ENCODE data around the gene TRIM59. TPM values are rescaled to one million over a fixed set of nuclear protein-coding genes. Genes with fewer than 3 reads are reported as not detected.

The TRIM59 gene
- total RNA-seq, 4 donors from 2014 or later, result 0.13 to 0.55 (median 0.46) TPM

GRCh38 chr3:160437083-160437455 lies 12.5 kb downstream of the TRIM59 start:
- in situ Hi-C loops (cut with MboI; ENCODE audit: low sequenced_read_pairs in 4 of 4), result no loop called here
- Histone ChIP-seq H3K4me1 (no peaks in the 10 kb centered on the region), H3K27me3 (no peaks in the 10 kb centered on the region), H3K4me3 (no peak overlapping the region), H3K9me3 (no peaks in the 10 kb centered on the region), H3K36me3 (peaks cover 0 to 30% of the 10 kb centered on the region in 2 donors), H3K27ac (no peak overlapping the region)
- no peak for ATAC-seq
- intact Hi-C loops (cut with DNase I; ENCODE audit: low total_unique reads), result no loop called here
- DNase-seq, result no peak
- TF ChIP-seq POLR2A (IDR thresholded peaks at IDR 0.05) (no peak), CTCF (IDR thresholded peaks at IDR 0.05 in 4 of 5, conservative IDR thresholded peaks at IDR 0.05 in 1 of 5) (no peak)

GRCh38 chr3:160435747-160436146 lies 13.8 kb downstream of the TRIM59 start:
- in situ Hi-C loops (cut with MboI; ENCODE audit: low sequenced_read_pairs in 4 of 4), result no loop called here
- H3K9me3 ChIP-seq, result no peaks in the 10 kb centered on the region
- no peak overlapping the region for H3K4me3 ChIP-seq
- peaks cover 0 to 43% of the 10 kb centered on the region in 2 donors for H3K36me3 ChIP-seq
- TF ChIP-seq POLR2A (IDR thresholded peaks at IDR 0.05) (no peak), CTCF (IDR thresholded peaks at IDR 0.05 in 4 of 5, conservative IDR thresholded peaks at IDR 0.05 in 1 of 5) (no peak)
- H3K27me3 ChIP-seq, result no peaks in the 10 kb centered on the region
- no peak for ATAC-seq
- intact Hi-C loops (cut with DNase I; ENCODE audit: low total_unique reads), result no loop called here
- H3K4me1 ChIP-seq, result no peaks in the 10 kb centered on the region
- no peak for DNase-seq
- no peak overlapping the region for H3K27ac ChIP-seq

- ATAC-seq (no peak), DNase-seq (no peak)
- intact Hi-C loops (cut with DNase I; ENCODE audit: low total_unique reads) (no loop called here), in situ Hi-C loops (cut with MboI; ENCODE audit: low sequenced_read_pairs in 4 of 4) (no loop called here)
- no peaks in the 10 kb centered on the region for H3K27me3 ChIP-seq
- H3K9me3 ChIP-seq, result no peaks in the 10 kb centered on the region
- no peak overlapping the region for H3K27ac ChIP-seq
- TF ChIP-seq POLR2A (IDR thresholded peaks at IDR 0.05) (no peak), CTCF (IDR thresholded peaks at IDR 0.05 in 4 of 5, conservative IDR thresholded peaks at IDR 0.05 in 1 of 5) (no peak)
- H3K4me3 ChIP-seq, result no peak overlapping the region
- H3K4me1 ChIP-seq, result no peaks in the 10 kb centered on the region
- H3K36me3 ChIP-seq, result peaks cover 0 to 49% of the 10 kb centered on the region in 2 donors
These were observed 14.5 kb downstream of the TRIM59 start for GRCh38 chr3:160435095-160435494.

GRCh38 chr3:160434071-160434470 lies 15.5 kb downstream of the TRIM59 start:
- DNase-seq, result no peak
- no peaks in the 10 kb centered on the region for H3K27me3 ChIP-seq
- H3K36me3 ChIP-seq, result peaks cover 0 to 53% of the 10 kb centered on the region in 2 donors
- H3K9me3 ChIP-seq, result no peaks in the 10 kb centered on the region
- no peak for TF ChIP-seq POLR2A (IDR thresholded peaks at IDR 0.05)
- TF ChIP-seq CTCF (IDR thresholded peaks at IDR 0.05 in 4 of 5, conservative IDR thresholded peaks at IDR 0.05 in 1 of 5), result no peak
- no peaks in the 10 kb centered on the region for H3K4me1 ChIP-seq
- ATAC-seq, result no peak
- H3K27ac ChIP-seq, result no peak overlapping the region
- in situ Hi-C loops (cut with MboI; ENCODE audit: low sequenced_read_pairs in 4 of 4) (no loop called here), intact Hi-C loops (cut with DNase I; ENCODE audit: low total_unique reads) (no loop called here)
- no peak overlapping the region for H3K4me3 ChIP-seq

GRCh38 chr3:160427832-160428424 lies 21.7 kb downstream of the TRIM59 start:
- Histone ChIP-seq H3K9me3 (no peaks in the 10 kb centered on the region), H3K27ac (no peak overlapping the region), H3K36me3 (peaks cover 3 to 77% of the 10 kb centered on the region in 2 donors), H3K4me1 (no peaks in the 10 kb centered on the region), H3K4me3 (no peak overlapping the region), H3K27me3 (no peaks in the 10 kb centered on the region)
- intact Hi-C loops (cut with DNase I; ENCODE audit: low total_unique reads) (no loop called here), in situ Hi-C loops (cut with MboI; ENCODE audit: low sequenced_read_pairs in 4 of 4) (no loop called here)
- DNase-seq, result no peak
- ATAC-seq, result no peak
- TF ChIP-seq POLR2A (IDR thresholded peaks at IDR 0.05) (no peak), CTCF (IDR thresholded peaks at IDR 0.05 in 4 of 5, conservative IDR thresholded peaks at IDR 0.05 in 1 of 5) (no peak)

Data from gastrocnemius medialis (tissue), 4 donors.